HepG2 (cell line): Measurements from ENCODE around the gene SMTNL1. TPM values are rescaled to one million over a fixed set of nuclear protein-coding genes. Genes with fewer than 3 reads are reported as not detected.

Experiments used
- AFF4 ChIP-seq: sonication (generic); formaldehyde crosslinking; IDR thresholded peaks from 2 replicates; pipeline ENCODE4 v1.4.0; 2020; ENCODE audit warnings: missing genetic modification reagents
- BORCS8-MEF2B ChIP-seq: sonication (generic); formaldehyde crosslinking; IDR thresholded peaks from 2 replicates; pipeline ENCODE4 v1.8.0; 2022; ENCODE audit warnings: mild to moderate bottlenecking, missing genetic modification reagents
- FOXO1 ChIP-seq: sonication (generic); formaldehyde crosslinking; IDR thresholded peaks from 2 replicates; pipeline ENCODE4 v1.4.0; 2020; ENCODE audit warnings: missing genetic modification reagents
- GMEB1 ChIP-seq: sonication (generic); formaldehyde crosslinking; IDR thresholded peaks from 2 replicates; pipeline ENCODE4 v1.5.1; 2020; ENCODE audit warnings: missing genetic modification reagents, mild to moderate bottlenecking, borderline replicate concordance
- HES4 ChIP-seq: sonication (generic); formaldehyde crosslinking; IDR thresholded peaks from 2 replicates; pipeline ENCODE4 v1.9.0; 2021; ENCODE audit warnings: mild to moderate bottlenecking, missing genetic modification reagents, borderline replicate concordance
- HOXA5 ChIP-seq: sonication (generic); formaldehyde crosslinking; IDR thresholded peaks from 2 replicates; pipeline ENCODE4 v1.4.0; 2020; ENCODE audit warnings: missing genetic modification reagents
- MAFK ChIP-seq, 2 experiments: IDR thresholded peaks in 1 of 2; conservative IDR thresholded peaks in 1 of 2; 2 replicates each; pipeline ENCODE4 v1.6.1; 2011; ENCODE audit warnings: improper control_type of control experiment in 2 of 2, low read length in 2 of 2
- SALL2 ChIP-seq: sonication (generic); formaldehyde crosslinking; IDR thresholded peaks from 2 replicates; pipeline ENCODE4 v1.8.1; 2023; ENCODE audit warnings: mild to moderate bottlenecking, missing genetic modification reagents, inconsistent platforms
- SRF ChIP-seq: IDR thresholded peaks from 2 replicates; pipeline ENCODE4 v1.6.1; 2011; ENCODE audit warnings: mild to moderate bottlenecking, low read depth, low read length, moderate library complexity
- SRY ChIP-seq: sonication (generic); formaldehyde crosslinking; IDR thresholded peaks from 2 replicates; pipeline ENCODE4 v1.8.0; 2022; ENCODE audit warnings: mild to moderate bottlenecking, missing genetic modification reagents
- TAF1 ChIP-seq: sonication (generic); formaldehyde crosslinking; IDR thresholded peaks from 2 replicates; pipeline ENCODE4 v1.4.0; 2020; ENCODE audit warnings: missing genetic modification reagents
- TARDBP ChIP-seq: sonication (generic); formaldehyde crosslinking; IDR thresholded peaks from 2 replicates; pipeline ENCODE4 v1.8.0; 2022; ENCODE audit warnings: mild to moderate bottlenecking, missing genetic modification reagents
- ZBTB10 ChIP-seq: sonication (generic); formaldehyde crosslinking; IDR thresholded peaks from 2 replicates; pipeline ENCODE4 v1.4.0; 2020; ENCODE audit warnings: missing genetic modification reagents, borderline replicate concordance
- ZFP90 ChIP-seq: sonication (generic); formaldehyde crosslinking; IDR thresholded peaks from 2 replicates; pipeline ENCODE4 v1.8.0; 2022; ENCODE audit warnings: missing genetic modification reagents, mild to moderate bottlenecking, inconsistent platforms, borderline replicate concordance
- ZNF124 ChIP-seq: sonication (generic); formaldehyde crosslinking; IDR thresholded peaks from 2 replicates; pipeline ENCODE4 v1.4.0; 2020; ENCODE audit warnings: missing genetic modification reagents
- ZNF326 ChIP-seq: sonication (generic); formaldehyde crosslinking; IDR thresholded peaks from 2 replicates; pipeline ENCODE4 v1.4.0; 2020; ENCODE audit warnings: missing genetic modification reagents, borderline replicate concordance
- ZNF513 ChIP-seq: sonication (generic); formaldehyde crosslinking; conservative IDR thresholded peaks from 2 replicates; pipeline ENCODE4 v1.5.0; 2020; ENCODE audit warnings: missing genetic modification reagents
- ZSCAN20 ChIP-seq: sonication (generic); formaldehyde crosslinking; IDR thresholded peaks from 2 replicates; pipeline ENCODE4 v1.4.0; 2020; ENCODE audit warnings: missing genetic modification reagents, mild to moderate bottlenecking, borderline replicate concordance
- polyA plus RNA-seq, 8 experiments: library from polyadenylated mRNA; depleted of rRNA in 3 of 8; stranded (reverse) in 7 of 8; unstranded in 1 of 8; fragments of >200 nt; fragmentation: Illumina TruSeq in 4 of 8; extraction: Trizol in 4 of 8; gene quantifications; 2 replicates each; pipeline versions ENCODE4 v1.2.1 to v1.2.3, GENCODE V29; 2011 to 2016; ENCODE audit warnings: low read depth in 4 of 8, missing spikeins in 1 of 8, mixed read lengths in 1 of 8; ENCODE audit not compliant: insufficient read depth in 1 of 8
- total RNA-seq, 5 experiments: library from RNA; depleted of rRNA; stranded (reverse); fragments of >200 nt; fragmentation: Illumina TruSeq; extraction: Trizol; gene quantifications; 2 replicates each; pipeline ENCODE4 v1.2.3, GENCODE V29; 2016; ENCODE audit warnings: low read depth in 1 of 5

The SMTNL1 gene
- total and polyA plus RNA-seq, 2 of the 13 experiments (the other 11 are each of a cell fraction or from before 2014, with no cell fraction given), result 0.04 TPM; not detected in 1

- TF ChIP-seq ZBTB10 (CRISPR knock-in tag) (peak; percentile 54; the same call in 1 of the 2 replicates), ZSCAN20 (CRISPR knock-in tag) (0 out of 2 replicates have a peak, but pooled peaks have one; percentile 49), HES4 (no peak), ZNF326 (CRISPR knock-in tag) (no peak), SALL2 (CRISPR knock-in tag) (peak; percentile 70; the same call in 1 of the 2 replicates), ZNF124 (peak; percentile 47; the same call in 1 of the 2 replicates), MAFK (conservative IDR thresholded peaks at IDR 0.05 in 1 of 2, IDR thresholded peaks at IDR 0.05 in 1 of 2; ENCODE audit: low read length in 2 of 2) (no peak), SRY (CRISPR knock-in tag) (no peak), HOXA5 (CRISPR knock-in tag) (peak; percentile 68), ZFP90 (peak; percentile 74; the same call in 1 of the 2 replicates), SRF (peak; percentile 2; the same call in 1 of the 2 replicates), TARDBP (CRISPR knock-in tag) (peak; percentile 62; the same call in 1 of the 2 replicates), AFF4 (CRISPR knock-in tag) (no peak), TAF1 (CRISPR knock-in tag) (no peak; the same call in 1 of the 2 replicates), GMEB1 (peak; percentile 80; the same call in 1 of the 2 replicates), FOXO1 (CRISPR knock-in tag) (no peak; the same call in 1 of the 2 replicates), ZNF513 (CRISPR knock-in tag) (no peak), BORCS8-MEF2B (CRISPR knock-in tag) (no peak)
Measured at GRCh38 chr11:57530596-57531507, 6.5 kb upstream of the SMTNL1 start, which contains the start of gene TIMM10 (continued).
